Right lobe of liver (tissue), 4 donors: ENCODE data around the gene YIF1B.

ENCODE experiments used
- POLR2A ChIP-seq: fragments of 450-650 bp; IDR thresholded peaks from one replicate; pipeline ENCODE4 v1.6.1; 2017; ENCODE audit warnings: antibody characterized with exemption, mild to moderate bottlenecking
- TF ChIP-seq, protein P1 (sequence below), 4 donors: fragments of 200-600 bp in 3 of 4; fragments of 450-650 bp in 1 of 4; IDR thresholded peaks; one replicate each; pipeline versions ENCODE4 v1.5.1 to v1.8.0; 2016 to 2022; ENCODE audit warnings: antibody characterized with exemption in 4 of 4, mild to moderate bottlenecking in 2 of 4
- donor health status: DM: no; HTN: no; CAD: no.
- donor health status: DM: no; HTN: no; CAD: no.
- donor health status: DM: no; HTN: yes; CAD: no.

DNA sequence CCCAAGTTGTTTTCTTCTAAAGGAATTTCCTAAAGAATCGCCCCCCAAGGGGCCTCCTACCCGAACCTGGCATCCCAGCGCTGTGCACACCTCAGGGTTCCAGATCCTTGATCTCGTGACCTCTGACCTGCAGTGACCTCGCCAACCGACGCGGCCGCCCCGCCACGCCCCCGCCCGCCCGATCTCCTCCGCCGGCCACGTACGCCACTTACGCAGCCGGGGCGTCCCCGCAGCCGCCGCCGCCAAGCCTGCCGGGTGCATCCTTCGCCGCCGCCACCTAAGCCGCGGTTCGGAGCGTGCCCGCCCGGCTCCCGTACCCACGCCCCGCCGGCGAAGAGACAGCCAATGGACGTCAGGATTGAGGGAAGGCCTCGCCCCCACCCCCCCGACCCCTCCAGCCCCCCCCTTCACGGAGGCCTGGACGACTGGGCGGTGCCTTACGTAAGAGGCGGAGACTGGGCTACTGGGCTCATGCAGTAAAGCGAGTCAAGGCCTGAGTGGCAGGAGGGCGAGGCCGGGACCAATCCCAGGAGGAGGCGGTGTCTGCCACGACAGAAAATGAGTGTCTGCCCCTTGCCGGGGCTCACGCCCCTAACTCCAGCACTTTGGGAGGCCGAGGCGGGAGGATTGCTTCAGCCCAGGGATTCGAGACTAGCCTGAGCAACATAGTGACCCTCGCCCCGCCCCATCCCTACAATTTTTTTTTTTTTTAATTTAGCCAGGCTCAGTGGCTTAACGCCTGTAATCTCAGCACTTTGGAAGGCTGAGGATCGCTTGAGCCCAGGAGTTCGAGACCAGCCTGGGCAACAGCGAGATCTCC lies at the start of gene YIF1B:
- peak; percentile 37 for TF ChIP-seq POLR2A
- TF ChIP-seq, protein P1, sequence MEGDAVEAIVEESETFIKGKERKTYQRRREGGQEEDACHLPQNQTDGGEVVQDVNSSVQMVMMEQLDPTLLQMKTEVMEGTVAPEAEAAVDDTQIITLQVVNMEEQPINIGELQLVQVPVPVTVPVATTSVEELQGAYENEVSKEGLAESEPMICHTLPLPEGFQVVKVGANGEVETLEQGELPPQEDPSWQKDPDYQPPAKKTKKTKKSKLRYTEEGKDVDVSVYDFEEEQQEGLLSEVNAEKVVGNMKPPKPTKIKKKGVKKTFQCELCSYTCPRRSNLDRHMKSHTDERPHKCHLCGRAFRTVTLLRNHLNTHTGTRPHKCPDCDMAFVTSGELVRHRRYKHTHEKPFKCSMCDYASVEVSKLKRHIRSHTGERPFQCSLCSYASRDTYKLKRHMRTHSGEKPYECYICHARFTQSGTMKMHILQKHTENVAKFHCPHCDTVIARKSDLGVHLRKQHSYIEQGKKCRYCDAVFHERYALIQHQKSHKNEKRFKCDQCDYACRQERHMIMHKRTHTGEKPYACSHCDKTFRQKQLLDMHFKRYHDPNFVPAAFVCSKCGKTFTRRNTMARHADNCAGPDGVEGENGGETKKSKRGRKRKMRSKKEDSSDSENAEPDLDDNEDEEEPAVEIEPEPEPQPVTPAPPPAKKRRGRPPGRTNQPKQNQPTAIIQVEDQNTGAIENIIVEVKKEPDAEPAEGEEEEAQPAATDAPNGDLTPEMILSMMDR (IDR thresholded peaks at IDR 0.05): no peak
